NCI-H524 (cell line): ENCODE measurements around the gene PAX1.

Experiments
- DNase-seq, 2 experiments: peaks; one replicate each; lab custom pipeline; 2025; lab: John Stamatoyannopoulos, UW

The PAX1 gene

GRCh38 chr20:21705575-21706260 is at the start of gene PAX1:
PAX1 (plus strand) TSS chr20:21705664; CDS start chr20:21705713, 49 bp downstream.
- peak in 1 of 2 experiments; percentile 18 for DNase-seq

DNA sequence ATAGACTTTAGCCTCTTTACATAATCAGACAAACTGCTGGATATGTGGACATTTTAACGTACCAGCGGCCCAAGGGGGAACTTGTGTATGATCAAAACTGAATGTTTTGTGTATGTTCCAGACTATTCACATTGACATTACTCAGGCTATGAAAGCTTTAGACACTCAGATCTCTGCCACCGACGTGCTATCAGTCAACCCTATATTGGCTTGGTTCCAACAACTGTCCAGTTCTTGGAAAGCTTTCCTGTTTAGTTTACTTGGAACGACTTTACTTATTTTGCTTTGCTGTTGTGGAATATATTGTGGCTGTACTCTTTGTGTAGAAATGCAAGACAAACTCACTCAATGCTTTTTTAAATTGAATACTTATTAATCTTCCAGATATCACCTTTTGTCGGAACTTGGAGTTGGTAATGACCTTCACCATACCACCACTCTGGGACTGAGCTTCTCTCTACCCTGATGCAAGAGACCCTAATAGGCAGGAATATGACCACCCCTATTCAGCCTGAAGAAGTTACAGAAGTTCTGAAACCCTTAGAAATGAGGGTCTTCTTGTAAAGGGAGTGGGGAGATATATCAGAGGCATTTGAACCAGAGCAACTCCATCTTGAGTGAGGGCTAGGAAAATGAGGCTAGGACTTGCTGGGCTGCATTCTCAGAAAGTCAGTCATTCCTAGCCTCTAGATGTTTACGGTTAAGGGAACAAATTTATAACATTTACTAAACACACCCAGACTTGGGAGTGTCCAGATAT is 49.0 kb upstream of the PAX1 start:
- no peak for DNase-seq

- no peak for DNase-seq
Measured at GRCh38 chr20:21661488-21662055, 43.9 kb upstream of the PAX1 start.

DNA sequence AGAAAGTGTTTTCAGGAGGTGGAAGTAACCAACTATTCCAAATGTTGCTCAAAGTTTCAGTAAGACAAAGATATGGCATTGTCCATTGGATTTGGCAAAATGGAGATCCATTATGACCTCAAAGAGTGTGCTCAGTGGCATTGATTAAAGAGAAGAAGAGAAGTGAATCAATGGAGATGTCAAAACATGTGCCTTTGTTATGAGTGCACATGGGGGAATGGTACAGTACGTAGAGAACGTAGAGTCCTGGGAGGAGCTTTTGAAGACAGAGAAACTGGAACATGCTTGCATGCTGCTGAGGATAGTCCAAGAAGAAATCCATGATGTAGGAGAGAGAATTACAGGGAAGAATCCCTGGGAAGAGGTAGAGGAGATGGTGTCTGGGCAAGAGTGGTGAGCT is 42.0 kb upstream of the PAX1 start:
- DNase-seq, result no peak

- no peak for DNase-seq
Measured at GRCh38 chr20:21665687-21666446, 39.6 kb upstream of the PAX1 start.

DNA sequence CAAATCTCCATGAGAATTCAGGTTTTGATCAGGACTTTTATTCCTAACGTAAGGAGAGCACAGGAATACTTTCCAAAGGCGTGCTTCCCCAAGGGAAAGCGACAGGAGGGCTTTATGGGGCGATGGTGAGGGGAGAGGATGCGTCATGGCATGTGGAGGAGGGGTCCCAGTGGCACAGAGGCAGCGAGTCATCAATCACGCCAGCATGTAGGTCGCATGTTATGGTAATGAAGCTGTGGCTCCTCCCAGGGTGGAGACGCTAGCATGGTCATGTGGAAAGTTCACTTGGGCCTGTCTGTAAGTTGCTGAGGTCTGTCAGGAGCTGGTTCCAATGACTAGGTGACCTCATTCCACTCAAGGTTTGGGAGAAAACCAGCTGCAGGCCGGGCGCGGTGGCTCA is 35.3 kb upstream of the PAX1 start:
- DNase-seq, result no peak

- DNase-seq, result no peak
Measured at GRCh38 chr20:21670981-21671380, 34.5 kb upstream of the PAX1 start.

DNA sequence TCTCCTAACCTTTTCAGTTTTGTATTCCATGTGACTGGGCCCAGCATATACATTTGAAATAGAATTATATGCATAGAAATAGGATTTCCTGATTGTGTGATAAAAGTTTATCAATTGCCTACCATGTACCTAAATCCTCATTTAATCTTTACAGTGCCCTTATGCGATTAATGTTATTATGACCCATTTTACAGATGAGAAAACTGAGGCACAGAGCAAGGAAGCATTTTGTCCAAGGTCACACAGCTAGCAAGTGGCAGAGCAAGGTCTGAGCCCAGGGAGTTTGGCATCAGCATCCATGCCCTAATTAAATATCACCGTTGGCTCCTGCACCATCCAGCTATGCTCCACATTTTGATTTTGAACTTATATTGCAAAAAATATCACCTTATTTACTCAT is 28.2 kb upstream of the PAX1 start:
- no peak for DNase-seq

DNA sequence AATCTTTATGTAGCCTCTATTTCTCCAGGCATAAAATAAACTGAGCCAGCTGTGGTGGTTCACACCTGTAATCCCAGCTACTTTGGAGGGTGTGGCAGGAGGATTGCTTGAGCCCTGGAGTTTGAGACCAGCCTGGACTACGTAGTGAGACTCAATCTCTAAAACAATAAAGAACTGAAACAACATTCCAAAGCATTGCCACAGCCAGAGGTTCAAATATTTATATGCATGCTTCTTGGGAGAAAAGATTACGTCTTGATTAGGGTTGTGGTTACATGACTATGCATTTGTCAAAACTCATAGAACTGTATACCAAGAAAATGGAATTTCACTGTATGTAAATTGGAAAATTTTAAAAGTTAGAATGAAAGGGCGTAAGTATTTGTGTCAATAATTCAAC is 27.7 kb upstream of the PAX1 start:
- DNase-seq, result no peak

- no peak for DNase-seq
Measured at GRCh38 chr20:21681234-21681921, 24.1 kb upstream of the PAX1 start.

DNA sequence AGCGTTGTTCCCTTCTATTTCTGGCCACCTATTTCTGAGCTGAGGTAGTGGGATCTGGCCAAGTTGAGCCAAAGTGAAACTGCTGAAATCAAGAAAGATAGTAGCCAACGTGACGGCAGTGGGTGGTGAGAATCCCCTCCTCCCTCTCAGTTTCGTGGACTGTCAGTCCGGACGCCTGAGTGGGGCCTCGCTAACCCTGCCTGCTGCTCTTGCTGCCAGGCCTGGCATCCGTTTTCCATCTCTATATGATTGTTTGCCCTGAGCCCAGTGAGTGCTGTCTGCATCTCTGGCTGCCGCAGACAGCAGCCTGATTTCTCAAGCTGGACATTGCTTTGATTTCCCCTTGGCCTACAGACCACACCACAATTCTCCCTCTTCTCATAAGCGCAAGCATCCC is 23.5 kb upstream of the PAX1 start:
- DNase-seq, result no peak

- DNase-seq, result no peak
Measured at GRCh38 chr20:21682521-21682954, 22.9 kb upstream of the PAX1 start.

GRCh38 chr20:21684671-21685070 is 20.8 kb upstream of the PAX1 start:
- no peak for DNase-seq

- no peak for DNase-seq
Measured at GRCh38 chr20:21685981-21686380, 19.5 kb upstream of the PAX1 start.

DNA sequence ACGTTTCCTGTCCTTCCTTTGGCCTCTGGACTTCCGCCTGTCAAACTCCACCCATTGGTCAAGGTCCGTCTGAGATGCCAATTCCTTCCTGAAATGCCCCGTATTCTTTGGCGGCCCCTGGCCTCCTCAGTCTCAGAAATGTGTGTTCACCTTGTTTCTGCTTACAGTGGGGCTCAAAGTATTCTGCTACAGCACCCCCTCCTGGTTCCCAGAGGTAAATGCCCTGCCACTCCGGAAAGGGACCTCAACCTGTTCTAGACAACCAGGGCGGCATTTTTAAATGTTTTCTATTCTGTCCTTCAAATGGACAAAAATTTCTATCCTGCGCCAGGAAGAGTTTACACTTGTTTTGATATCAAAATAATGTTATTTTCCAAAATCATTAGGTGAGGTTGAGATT is 12.1 kb upstream of the PAX1 start:
- DNase-seq, result no peak

DNA sequence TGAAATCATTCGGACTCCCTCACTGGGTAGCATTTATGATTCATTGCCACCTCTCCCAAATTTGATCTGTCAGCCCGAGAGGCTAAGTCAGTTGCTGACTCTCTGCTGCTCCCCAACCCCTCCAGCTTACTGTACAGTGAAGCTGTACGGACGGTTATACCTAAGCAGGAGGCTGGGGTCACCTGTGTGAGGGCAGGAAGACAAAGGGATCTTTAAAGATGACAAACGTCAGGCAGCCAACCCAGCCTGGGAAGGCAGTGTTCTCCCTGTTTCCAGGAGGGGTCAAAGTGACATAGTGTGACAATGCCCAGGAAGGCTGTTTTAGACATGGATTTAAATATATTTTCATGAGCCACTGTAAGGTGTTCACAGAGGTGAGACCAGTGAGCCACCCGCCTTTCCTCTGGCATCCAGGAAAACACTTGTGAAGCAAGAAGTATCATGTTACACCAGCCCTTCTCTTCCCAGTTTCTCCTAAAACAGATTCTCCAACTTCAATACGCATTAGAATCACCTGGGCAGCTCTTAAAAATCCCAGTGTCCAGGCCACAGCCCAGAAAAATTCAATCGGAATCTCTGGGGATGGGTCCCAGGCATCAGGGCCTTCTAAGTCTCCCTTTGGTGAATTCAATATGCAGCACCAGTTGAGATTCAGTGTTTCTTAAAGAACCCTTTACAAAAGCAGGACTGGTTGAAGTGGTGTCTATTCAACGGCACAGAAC is 6.8 kb upstream of the PAX1 start:
- DNase-seq, result no peak

- no peak for DNase-seq
Measured at GRCh38 chr20:21699216-21699508, 6.3 kb upstream of the PAX1 start.

DNA sequence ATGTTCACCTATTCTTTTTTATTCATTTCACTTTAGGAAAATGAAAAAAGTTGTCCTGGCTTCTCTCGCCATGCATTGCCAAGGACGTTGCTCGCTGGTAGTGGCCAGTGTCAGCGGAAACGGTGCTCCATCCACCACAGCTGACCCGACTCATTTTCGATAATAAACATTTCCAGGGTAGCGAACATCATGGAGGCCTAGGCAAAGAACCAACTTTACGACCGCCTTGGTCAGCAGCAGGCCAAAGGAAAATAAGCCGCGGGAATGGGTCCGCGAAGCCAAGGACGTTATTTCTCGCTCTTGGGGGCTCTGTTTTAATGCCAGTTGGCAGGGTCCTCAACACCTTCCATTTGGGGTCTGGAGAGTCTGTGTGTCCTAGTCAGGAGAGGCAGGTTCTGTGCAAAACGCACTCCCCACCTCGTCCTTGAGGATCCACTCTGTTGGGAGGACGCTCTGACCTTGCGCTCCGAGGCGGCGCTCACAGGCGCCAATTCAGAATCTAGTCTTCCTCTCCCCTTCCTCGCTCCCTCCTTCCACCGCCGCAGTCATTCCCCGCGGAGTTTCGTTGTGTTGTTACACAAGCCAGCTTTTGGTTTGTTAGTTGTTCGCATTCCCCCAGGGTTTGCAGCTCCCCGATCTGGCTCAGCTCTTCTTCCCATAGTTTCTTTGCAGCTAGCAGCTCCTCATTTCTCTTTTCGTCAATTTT is 4.1 kb upstream of the PAX1 start:
- DNase-seq, result no peak

DNA sequence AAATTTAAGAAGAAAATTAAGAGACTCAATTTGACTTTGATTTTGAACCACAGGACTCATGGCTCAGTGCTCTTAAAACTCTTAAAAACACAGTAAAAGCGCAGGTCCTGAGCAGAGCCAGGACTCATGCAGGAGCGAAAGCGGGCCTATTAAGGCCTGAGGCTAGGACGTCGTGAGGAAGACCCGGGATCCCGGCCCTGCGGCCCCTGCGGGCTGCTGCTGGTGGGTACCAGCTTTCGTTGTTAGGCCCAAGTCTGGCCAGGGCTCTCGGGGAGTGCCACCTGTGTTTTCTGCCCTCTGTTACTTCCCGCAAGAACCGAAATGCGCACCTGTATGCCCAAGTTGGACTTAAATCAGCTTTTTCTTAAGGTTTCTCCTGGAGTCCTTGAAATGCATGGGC is 3.4 kb upstream of the PAX1 start:
- no peak for DNase-seq

- peak; percentile 52 to 79 for DNase-seq
Measured at GRCh38 chr20:21702553-21703470, 2.7 kb upstream of the PAX1 start.
